HepG2 (cell line): ENCODE results near the gene ENTPD6. TPM values are rescaled to one million over a fixed set of nuclear protein-coding genes. Genes with fewer than 3 reads are reported as not detected.

Source experiments
- BHLHE40 ChIP-seq: IDR thresholded peaks from 2 replicates; pipeline ENCODE4 v1.6.1; 2011; ENCODE audit warnings: low read length, improper control_type of control experiment
- CHD2 ChIP-seq: IDR thresholded peaks from 2 replicates; pipeline ENCODE4 v1.6.1; 2011; ENCODE audit warnings: low read depth, low read length, improper control_type of control experiment
- ETV6 ChIP-seq: sonication (generic); formaldehyde crosslinking; conservative IDR thresholded peaks from 2 replicates; pipeline ENCODE4 v1.4.0; 2020; ENCODE audit warnings: missing genetic modification reagents
- GPN1 ChIP-seq: sonication (generic); formaldehyde crosslinking; IDR thresholded peaks from 2 replicates; pipeline ENCODE4 v1.5.1; 2020; ENCODE audit warnings: missing genetic modification reagents, borderline replicate concordance
- HNRNPUL1 ChIP-seq: fragments of 200-400 bp; formaldehyde crosslinking; IDR thresholded peaks from 2 replicates; pipeline ENCODE4 v1.6.1; 2017; ENCODE audit warnings: low read depth, mild to moderate bottlenecking, low read length, moderate library complexity
- MTF2 ChIP-seq: sonication (generic); formaldehyde crosslinking; IDR thresholded peaks from 2 replicates; pipeline ENCODE4 v1.5.0; 2020; ENCODE audit warnings: missing genetic modification reagents, borderline replicate concordance
- NFKB2 ChIP-seq: sonication (generic); formaldehyde crosslinking; IDR thresholded peaks from 2 replicates; pipeline ENCODE4 v1.4.0; 2020; ENCODE audit warnings: missing genetic modification reagents, borderline replicate concordance
- PITX1 ChIP-seq: sonication (generic); formaldehyde crosslinking; IDR thresholded peaks from 2 replicates; pipeline ENCODE4 v1.5.1; 2020; ENCODE audit warnings: mild to moderate bottlenecking, missing genetic modification reagents
- SNAPC4 ChIP-seq: sonication (generic); formaldehyde crosslinking; IDR thresholded peaks from 2 replicates; pipeline ENCODE4 v1.4.0; 2020; ENCODE audit warnings: mild to moderate bottlenecking, missing genetic modification reagents
- SRY ChIP-seq: sonication (generic); formaldehyde crosslinking; IDR thresholded peaks from 2 replicates; pipeline ENCODE4 v1.8.0; 2022; ENCODE audit warnings: mild to moderate bottlenecking, missing genetic modification reagents
- ZC3H4 ChIP-seq: sonication (generic); formaldehyde crosslinking; IDR thresholded peaks from 2 replicates; pipeline ENCODE4 v1.4.0; 2020; ENCODE audit warnings: missing genetic modification reagents, borderline replicate concordance
- ZFP62 ChIP-seq: sonication (generic); formaldehyde crosslinking; IDR thresholded peaks from 2 replicates; pipeline ENCODE4 v1.4.0; 2020; ENCODE audit warnings: missing genetic modification reagents
- ZFY ChIP-seq: sonication (generic); formaldehyde crosslinking; IDR thresholded peaks from 2 replicates; pipeline ENCODE4 v1.4.0; 2020; ENCODE audit warnings: missing genetic modification reagents
- ZNF382 ChIP-seq: sonication (generic); formaldehyde crosslinking; IDR thresholded peaks from 2 replicates; pipeline ENCODE4 v1.5.0; 2020; ENCODE audit warnings: missing genetic modification reagents, mild to moderate bottlenecking, borderline replicate concordance
- ZNF512 ChIP-seq: sonication (generic); formaldehyde crosslinking; IDR thresholded peaks from 2 replicates; pipeline ENCODE4 v1.4.0; 2020; ENCODE audit warnings: mild to moderate bottlenecking, missing genetic modification reagents
- ZNF816 ChIP-seq: sonication (generic); formaldehyde crosslinking; IDR thresholded peaks from 2 replicates; pipeline ENCODE4 v1.8.0; 2022; ENCODE audit warnings: missing genetic modification reagents, mild to moderate bottlenecking, borderline replicate concordance
- ZSCAN21 ChIP-seq: sonication (generic); formaldehyde crosslinking; IDR thresholded peaks from 2 replicates; pipeline ENCODE4 v1.8.0; 2022; ENCODE audit warnings: mild to moderate bottlenecking, missing genetic modification reagents, moderate library complexity, borderline replicate concordance
- polyA plus RNA-seq, 8 experiments: library from polyadenylated mRNA; depleted of rRNA in 3 of 8; stranded (reverse) in 7 of 8; unstranded in 1 of 8; fragments of >200 nt; fragmentation: Illumina TruSeq in 4 of 8; extraction: Trizol in 4 of 8; gene quantifications; 2 replicates each; pipeline versions ENCODE4 v1.2.1 to v1.2.3, GENCODE V29; 2011 to 2016; ENCODE audit warnings: low read depth in 4 of 8, missing spikeins in 1 of 8, mixed read lengths in 1 of 8; ENCODE audit not compliant: insufficient read depth in 1 of 8
- total RNA-seq, 5 experiments: library from RNA; depleted of rRNA; stranded (reverse); fragments of >200 nt; fragmentation: Illumina TruSeq; extraction: Trizol; gene quantifications; 2 replicates each; pipeline ENCODE4 v1.2.3, GENCODE V29; 2016; ENCODE audit warnings: low read depth in 1 of 5
- TF ChIP-seq, protein P1 (sequence below): sonication (generic); formaldehyde crosslinking; IDR thresholded peaks from 2 replicates; pipeline ENCODE4 v1.4.0; 2020; ENCODE audit warnings: mild to moderate bottlenecking, missing genetic modification reagents
- TF ChIP-seq, protein P2 (sequence below): sonication (generic); formaldehyde crosslinking; IDR thresholded peaks from 2 replicates; pipeline ENCODE4 v1.8.1; 2023; ENCODE audit warnings: missing genetic modification reagents, mild to moderate bottlenecking, borderline replicate concordance
- TF ChIP-seq, protein P3 (sequence below): IDR thresholded peaks from 2 replicates; pipeline ENCODE4 v1.6.1; 2016

ENTPD6 gene
- total and polyA plus RNA-seq, 2 of the 13 experiments (the other 11 are each of a cell fraction or from before 2014, with no cell fraction given), result 164 to 172 TPM

DNA sequence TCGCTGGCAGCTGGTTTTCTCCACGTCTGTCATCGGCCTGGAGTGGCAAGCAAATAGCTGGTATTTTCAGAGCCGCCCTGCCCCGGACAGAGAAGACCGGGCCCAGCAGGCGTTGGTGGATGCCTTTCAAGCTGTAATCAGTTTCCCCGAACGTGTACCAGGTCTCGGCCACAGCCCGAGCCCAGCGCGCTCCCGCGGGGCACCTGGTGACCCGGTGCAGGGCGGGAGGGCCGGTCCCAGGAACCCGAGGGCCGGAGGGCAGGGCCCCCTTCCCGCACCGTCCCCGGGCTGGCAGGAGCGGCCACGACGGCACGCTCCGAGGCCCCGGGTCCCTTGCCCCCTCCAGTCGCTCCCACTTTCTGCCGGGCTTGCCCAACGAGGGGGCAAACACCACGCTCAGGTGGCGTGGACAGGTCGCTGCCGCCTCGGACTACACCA lies 52.0 kb downstream of the ENTPD6 start (continued):
- 0 out of 2 replicates have a peak, but pooled peaks have one; percentile 31 for TF ChIP-seq ZC3H4 (CRISPR knock-in tag)
- no peak; the same call in 1 of the 2 replicates for TF ChIP-seq PITX1 (CRISPR knock-in tag)
- peak; percentile 32; the same call in 1 of the 2 replicates for TF ChIP-seq BHLHE40
- 0 out of 2 replicates have a peak, but pooled peaks have one; percentile 16 for TF ChIP-seq SNAPC4 (CRISPR knock-in tag)
- 0 out of 2 replicates have a peak, but pooled peaks have one; percentile 13 for TF ChIP-seq HNRNPUL1
- TF ChIP-seq, protein P1, sequence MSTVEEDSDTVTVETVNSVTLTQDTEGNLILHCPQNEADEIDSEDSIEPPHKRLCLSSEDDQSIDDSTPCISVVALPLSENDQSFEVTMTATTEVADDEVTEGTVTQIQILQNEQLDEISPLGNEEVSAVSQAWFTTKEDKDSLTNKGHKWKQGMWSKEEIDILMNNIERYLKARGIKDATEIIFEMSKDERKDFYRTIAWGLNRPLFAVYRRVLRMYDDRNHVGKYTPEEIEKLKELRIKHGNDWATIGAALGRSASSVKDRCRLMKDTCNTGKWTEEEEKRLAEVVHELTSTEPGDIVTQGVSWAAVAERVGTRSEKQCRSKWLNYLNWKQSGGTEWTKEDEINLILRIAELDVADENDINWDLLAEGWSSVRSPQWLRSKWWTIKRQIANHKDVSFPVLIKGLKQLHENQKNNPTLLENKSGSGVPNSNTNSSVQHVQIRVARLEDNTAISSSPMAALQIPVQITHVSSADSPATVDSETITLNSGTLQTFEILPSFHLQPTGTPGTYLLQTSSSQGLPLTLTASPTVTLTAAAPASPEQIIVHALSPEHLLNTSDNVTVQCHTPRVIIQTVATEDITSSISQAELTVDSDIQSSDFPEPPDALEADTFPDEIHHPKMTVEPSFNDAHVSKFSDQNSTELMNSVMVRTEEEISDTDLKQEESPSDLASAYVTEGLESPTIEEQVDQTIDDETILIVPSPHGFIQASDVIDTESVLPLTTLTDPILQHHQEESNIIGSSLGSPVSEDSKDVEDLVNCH (CRISPR knock-in tag), result 0 out of 2 replicates have a peak, but pooled peaks have one; percentile 26
- 0 out of 2 replicates have a peak, but pooled peaks have one; percentile 39 for TF ChIP-seq CHD2
- peak; percentile 13; the same call in 1 of the 2 replicates for TF ChIP-seq ZSCAN21 (CRISPR knock-in tag)
- TF ChIP-seq, protein P2, sequence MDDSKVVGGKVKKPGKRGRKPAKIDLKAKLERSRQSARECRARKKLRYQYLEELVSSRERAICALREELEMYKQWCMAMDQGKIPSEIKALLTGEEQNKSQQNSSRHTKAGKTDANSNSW, result peak; percentile 17; the same call in 1 of the 2 replicates
- peak; percentile 75; the same call in 1 of the 2 replicates for TF ChIP-seq GPN1
- TF ChIP-seq MTF2 (CRISPR knock-in tag), result no peak
- TF ChIP-seq NFKB2 (CRISPR knock-in tag), result peak; percentile 34; the same call in 1 of the 2 replicates
- 0 out of 2 replicates have a peak, but pooled peaks have one; percentile 3 for TF ChIP-seq SRY (CRISPR knock-in tag)
- no peak; the same call in 1 of the 2 replicates for TF ChIP-seq ZNF816 (CRISPR knock-in tag)
- no peak for TF ChIP-seq ZNF382 (CRISPR knock-in tag)
- TF ChIP-seq, protein P3, sequence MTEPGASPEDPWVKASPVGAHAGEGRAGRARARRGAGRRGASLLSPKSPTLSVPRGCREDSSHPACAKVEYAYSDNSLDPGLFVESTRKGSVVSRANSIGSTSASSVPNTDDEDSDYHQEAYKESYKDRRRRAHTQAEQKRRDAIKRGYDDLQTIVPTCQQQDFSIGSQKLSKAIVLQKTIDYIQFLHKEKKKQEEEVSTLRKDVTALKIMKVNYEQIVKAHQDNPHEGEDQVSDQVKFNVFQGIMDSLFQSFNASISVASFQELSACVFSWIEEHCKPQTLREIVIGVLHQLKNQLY (CRISPR knock-in tag), result peak; percentile 71; the same call in 1 of the 2 replicates
- TF ChIP-seq ZNF512 (CRISPR knock-in tag), result no peak
- TF ChIP-seq ETV6 (CRISPR knock-in tag), result 0 out of 2 replicates have a peak, but pooled peaks have one; percentile 19
- TF ChIP-seq ZFY (CRISPR knock-in tag), result peak; percentile 85
- TF ChIP-seq ZFP62 (CRISPR knock-in tag), result no peak
